CD4-positive, alpha-beta T cell treated with Interleukin-4 for 4 hours (primary cell): ENCODE data around the gene TMEM86A.

Experiments
- DNase-seq: peaks from one replicate; pipeline ENCODE4 v3.0.0-alpha.2; 2020

TMEM86A gene

DNA sequence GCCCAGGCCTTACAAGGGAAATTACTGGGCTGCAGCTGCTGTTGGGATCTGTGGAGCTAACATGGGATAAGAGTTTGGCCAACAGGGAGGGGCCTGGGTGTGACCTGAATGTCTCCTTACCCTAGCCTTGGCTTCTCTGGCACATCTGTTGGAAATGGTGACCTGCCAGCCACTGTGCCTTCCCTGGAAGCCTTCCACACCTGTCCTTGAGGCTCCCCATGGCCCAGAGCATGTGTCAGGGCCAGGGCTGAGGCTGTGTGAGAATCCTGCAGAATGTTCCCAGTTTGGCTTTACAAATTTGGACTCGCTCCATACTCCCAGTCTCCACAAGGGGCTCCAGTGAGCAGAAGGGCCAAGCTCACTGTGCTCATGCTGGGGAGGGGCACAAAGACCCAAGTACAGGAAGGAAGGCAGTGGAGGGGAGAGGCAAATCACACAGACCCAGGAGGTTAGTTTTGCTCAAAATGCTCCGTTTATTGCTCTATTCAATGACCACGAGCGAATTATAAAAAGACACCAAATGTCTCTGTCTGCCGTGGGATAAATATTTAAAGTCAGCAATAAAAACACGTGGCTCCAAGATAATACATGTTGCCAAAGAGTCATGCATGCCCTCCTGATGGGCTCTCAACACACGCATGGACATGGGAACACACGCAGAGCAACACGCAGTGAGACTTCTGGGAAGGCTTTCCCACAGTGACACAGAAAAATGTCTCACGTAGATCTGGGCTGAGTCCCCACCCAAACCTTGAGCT lies 29.1 kb downstream of the TMEM86A start:
- peak; percentile 50 for DNase-seq

DNA sequence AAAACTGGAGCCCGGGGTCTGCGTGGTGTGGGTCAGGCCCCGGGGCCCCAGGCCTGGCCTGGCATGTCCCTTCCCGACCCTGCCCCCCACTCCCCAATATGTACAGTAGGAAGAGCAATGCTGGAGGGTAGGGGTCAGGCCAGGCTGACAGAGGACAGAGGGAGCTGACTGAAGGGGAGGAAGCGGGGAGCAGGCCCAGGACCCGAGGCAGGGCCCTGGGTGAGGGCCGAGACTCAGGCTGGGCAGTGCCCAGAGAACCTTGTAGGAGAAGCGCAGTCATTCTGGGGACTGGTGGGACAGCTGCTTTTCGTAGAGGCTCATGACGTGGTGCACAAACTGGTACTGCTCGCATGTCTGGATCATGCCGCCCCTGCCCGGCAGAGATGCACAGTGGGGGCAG lies 30.1 kb downstream of the TMEM86A start:
- DNase-seq = no peak

DNA sequence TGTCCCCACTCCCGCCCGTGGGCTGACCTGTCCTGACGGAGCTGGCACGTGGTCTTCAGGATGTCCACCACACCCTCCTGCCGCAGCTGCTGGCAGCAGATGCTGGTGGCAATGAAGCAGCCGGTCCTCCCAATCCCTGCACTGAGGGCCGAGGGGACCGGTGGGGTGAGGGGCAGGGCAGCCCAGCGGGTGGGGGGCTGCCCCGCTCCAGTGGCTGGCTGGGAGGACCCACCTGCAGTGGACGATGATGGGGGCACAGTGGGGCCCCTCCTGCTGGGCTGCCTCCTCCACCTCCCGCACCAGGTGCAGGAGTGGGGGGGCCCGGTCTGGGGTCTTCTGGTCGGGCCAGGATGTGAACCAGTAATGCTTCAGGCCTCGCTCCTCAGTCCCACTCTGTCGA lies 30.8 kb downstream of the TMEM86A start:
- no peak for DNase-seq

DNA sequence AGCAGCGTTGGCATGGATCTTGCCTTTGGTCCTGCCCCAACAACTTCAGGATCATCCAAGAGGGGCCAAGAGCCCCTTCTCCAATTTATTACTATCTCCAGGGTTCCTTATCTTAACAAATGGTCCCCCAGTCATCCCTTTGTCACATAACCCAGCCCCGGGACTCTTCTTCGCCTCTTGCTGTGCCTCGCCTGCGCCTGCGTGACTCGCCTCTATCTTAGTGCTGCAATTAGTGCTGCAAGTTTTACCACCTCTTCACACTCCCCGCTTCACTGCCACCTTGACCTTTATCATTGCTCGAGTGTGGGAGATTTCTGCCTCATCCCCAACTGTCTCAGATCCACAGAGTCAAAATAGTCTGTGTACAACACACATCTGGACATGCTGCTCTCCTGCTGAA lies 31.4 kb downstream of the TMEM86A start:
- no peak for DNase-seq

DNA sequence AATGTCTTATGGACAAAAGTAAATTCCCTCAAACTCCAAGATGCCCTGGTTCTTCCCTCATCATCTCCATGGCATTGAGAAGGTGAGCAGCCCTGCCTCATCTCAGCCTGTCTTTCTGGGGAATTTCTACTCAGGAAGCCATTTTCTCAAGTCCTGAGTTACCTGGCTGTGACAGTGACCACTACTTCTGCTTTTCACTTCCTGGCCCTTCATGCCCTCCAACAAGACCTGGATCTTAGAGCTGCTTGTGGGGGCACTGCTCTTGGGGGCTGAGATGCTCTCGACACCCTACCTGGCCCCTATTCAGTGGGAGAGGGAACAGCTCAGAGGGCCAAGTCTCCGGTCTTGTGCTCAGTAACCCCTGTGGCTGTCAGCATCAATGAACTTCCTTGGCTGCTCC lies 32.9 kb downstream of the TMEM86A start:
- no peak for DNase-seq

DNA sequence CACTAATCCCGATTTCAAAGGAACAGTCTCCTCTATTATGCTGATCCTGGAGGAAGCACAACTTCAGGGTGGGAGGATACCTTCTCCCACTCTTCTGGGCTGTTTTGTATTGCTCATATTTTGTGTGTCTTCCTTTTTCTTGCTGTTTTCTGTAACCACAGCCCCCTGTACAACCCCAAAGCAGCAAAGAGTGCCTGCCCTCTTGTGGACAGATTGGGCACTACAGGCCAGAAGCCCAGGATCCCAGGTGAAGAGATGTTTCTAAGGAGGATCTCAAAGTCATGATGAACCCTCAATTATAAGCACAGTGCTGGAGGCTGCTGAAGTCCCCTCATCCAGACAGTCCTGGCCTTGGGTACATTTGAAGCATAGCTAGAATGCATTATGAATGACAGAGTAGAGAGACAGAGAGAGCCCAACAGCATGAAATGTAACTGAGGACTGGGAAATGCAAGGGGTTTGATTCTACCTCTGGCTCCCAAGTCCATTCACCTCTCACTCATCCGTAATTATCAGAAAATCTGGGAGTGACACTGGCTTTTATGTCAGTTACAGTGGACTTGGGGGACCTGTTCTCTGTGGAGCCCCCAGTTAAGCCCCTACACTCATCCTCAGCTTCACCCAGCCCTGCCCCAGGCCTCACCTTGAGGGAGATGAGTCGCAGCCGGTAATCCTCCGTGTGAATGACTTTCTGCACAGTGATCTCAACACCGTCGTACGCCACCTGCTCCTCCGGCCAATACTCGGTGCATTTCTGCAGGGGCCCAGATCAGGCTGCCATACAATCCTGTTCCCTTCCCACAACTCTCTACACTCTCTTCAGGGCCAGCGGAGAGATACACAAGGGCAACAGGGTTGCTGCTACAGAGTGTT lies 33.6 kb downstream of the TMEM86A start:
- peak; percentile 64 for DNase-seq

DNA sequence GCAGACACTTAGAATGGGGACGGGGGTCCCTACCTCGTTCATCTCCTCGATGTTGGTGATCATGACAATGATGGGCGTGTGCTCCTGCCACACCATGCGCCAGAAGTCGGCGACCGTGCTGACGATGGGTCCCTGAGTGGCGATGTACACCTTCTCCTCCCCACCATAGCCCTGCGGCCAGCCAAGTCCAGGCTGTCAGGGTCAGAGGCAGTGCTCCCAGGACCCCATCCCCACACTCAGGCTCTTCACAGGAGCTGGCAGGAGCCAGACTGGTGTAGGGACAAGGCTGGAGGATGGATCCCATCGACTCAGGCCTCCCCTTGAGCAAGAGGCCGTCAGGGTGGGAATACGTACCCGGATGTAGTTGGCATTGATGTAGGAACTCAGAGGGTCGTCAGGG lies 34.6 kb downstream of the TMEM86A start:
- DNase-seq = no peak

DNA sequence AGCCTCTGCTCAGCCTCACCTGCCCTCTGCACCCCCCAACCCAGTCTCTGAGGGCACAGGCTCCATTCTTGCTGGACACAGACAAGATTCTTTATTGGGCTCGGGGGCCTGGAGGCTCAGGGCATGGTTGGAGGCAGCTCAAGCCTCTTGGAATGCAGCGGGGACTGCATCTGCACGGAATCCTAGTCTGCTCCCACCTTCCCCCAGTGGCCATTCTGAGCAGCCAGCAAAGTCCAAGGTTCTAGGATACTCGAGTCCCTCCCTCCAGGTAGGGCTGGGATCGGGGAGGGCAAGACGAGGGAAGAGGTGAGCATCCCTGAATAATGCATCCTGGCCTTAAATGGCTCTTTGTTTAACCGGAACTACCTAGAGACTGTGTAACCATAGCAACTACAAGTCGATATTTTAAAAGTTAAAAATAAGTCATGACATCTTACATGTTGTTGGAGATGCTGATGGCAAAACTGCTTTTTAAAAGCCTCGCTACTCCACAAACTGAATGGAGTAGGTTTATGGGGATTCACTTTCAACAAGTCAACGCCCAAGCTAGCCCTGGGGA lies 38.1 kb downstream of the TMEM86A start:
- DNase-seq = no peak

DNA sequence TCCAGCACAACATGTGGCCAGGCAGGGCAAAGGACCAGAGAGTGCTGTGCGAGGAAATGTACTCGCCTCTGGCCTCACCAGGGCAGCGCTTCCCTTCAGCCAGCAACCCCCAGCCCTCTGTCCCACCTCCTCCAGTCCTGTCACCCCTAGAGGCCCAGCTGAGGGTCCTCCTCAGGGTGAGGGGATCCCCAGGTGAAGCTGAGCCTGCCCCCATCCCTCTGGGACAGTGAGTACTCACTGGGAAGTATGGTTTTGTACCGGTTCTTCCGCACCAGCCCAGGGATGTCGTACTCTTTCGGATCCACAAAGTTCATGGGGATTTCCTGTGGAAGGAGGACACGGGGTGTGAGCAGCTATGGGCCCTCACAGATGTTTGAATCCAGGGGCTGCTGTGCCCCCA lies 39.1 kb downstream of the TMEM86A start:
- no peak for DNase-seq

DNA sequence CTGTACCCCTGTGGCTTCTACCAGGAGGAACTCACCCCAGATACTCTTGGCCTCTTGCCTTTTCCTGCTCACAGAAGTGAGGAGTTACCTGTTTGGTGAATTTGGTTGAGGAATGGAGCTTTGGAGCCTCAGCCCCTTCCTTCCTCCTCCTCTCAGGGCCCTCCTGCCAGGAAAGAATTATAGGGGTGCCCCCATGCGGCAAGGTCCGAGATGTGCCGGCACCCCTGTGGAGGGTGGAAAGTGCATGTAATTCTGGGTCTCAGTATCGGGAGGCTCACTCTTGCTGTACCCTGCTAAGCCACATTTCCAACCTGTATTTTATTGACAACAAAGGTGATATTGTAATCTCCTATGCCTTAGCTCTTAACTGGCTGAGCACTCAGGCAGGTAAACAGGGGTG lies 41.1 kb downstream of the TMEM86A start:
- no peak for DNase-seq

DNA sequence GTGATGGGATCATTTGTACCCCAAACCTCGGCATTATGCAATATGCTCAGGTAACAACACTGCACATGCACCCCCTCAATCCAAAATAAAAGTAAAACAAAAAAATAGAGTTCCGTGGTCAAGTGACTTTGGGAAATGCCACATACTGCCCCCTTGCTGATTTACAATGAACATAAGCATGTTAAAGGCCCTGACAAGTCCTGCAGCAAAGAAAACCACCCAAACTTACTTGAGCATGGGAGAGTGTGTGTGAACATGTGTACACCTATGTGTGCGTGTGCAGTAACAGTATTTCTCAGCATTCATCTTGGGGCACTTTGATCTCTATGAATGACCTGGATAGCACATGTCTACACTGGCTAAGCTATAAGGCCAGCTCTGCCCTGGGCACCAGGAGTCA lies 43.2 kb downstream of the TMEM86A start:
- DNase-seq = no peak

DNA sequence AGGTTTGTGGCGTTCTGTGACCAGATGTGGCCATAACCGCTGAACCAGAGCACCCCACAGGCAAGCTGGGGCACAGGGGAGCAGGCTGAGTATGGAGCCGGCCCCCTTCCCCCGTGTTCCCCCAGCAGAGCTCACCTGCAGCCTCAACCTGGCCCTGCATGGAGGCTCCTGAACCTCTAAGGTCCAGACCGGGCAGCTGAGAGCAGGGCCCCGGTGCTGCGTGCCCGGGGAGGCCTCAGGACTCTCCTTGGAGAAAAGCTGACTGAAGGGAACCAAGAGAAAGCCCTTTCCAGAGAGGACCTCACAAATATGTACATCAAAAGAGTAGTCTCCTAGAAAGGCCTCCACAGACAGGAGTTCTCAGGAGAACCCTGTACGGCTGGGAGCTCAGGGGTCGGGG lies 44.8 kb downstream of the TMEM86A start:
- no peak for DNase-seq

DNA sequence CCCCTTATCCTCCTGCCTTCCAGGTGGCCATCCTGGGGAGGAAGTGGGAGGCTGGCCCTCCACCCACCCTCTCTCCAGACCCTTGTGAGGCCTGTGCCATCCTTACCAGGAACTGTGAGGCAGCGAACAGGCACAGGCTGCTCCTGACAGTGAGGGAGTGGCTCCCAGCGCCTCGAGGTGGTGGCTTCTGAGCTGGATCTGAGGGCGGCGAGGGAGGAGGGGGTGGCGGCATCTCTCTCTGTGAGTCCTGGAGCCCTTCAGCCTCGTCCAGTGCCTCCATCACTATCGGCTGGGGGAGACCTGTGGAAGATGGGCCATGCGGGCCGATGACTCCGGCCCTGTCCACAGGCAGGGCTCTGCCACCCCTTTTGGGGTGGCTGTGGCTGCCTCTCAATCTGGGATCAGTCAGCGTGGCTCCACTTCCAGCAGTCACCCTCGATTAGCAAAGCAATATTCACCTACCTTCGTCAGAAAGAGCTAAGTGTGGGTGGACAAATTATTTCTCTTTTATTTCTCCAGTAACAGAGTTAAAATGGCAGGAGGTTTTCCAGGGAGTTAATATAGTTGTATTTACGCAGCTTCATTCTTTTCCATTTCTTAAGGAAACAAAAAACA lies 45.4 kb downstream of the TMEM86A start:
- no peak for DNase-seq

DNA sequence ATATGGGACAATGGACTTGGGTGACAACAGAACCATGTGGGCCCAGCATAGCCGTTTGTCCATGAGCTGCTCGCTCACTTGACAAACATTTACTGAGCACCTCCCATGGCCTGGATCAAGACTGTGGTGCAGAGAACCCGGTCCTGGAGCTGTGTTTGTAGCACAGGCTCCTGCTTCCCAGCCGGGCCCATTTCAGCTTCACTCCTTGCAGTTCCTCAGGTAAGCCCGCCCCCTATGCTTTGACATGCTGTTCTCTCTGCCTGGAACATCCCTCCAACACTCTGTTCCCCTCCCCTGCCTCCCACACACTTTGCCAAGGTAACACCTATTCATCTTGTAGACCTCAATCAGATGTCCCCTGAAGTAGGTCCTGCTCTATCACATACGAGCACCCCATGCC lies 46.7 kb downstream of the TMEM86A start:
- no peak for DNase-seq

DNA sequence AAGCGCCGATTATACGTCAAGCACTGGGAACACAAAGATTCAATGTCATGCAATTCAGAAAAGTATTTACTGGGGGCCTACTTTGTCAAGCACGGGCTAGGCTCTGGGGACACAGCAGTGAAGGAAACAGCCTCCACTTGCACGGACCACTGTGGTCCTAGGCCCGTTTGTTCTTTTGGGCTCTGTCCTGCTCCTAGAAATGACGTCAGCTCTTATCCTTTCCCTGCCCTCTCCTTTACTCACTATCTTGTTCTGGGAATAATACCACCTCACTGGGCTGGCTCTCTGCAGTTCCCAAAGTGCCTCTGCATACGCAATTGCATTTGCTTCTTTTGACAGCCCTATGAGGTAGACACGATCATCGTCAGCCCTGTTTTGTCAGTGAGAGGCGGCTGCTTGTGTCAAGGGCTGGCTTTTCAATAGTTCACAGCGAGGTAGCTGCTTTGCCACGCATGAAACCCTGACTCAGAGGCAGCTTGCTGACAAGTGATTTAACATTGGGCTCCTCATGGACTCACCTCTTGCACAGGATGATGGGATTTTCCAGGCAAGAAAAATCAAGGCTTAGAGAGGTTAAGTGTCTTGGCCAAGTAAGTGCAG lies 50.3 kb downstream of the TMEM86A start:
- no peak for DNase-seq

DNA sequence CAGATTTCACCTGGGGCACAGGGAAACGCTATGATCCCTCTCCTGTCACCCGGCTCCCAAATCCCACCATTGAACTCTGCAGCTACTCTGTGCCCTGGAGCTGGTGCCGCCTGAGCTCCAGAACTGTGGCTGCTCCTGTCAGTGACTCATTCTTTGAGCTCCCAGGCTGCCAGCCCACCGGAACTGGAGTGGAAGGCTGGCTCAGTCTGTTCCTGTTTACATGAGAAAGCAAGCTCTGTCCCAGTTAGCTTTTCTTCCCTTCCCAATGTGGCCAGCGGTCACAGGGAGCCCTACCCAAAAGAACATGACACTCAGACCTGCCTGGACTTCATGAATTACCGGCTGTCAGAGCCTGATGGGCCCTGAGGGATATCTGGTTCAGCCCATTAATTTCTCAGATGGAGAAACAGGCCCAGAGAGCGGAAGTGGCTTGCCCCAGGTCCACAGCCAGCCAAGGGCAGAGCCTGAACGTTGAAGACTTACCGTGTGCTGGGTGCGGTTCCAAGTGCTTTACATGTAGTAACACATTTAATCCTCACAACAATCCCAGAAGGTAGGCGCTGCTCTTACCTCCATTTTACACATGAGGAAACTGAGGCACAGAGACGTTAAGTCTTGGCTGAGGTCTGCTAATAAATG lies 51.2 kb downstream of the TMEM86A start:
- DNase-seq = no peak

DNA sequence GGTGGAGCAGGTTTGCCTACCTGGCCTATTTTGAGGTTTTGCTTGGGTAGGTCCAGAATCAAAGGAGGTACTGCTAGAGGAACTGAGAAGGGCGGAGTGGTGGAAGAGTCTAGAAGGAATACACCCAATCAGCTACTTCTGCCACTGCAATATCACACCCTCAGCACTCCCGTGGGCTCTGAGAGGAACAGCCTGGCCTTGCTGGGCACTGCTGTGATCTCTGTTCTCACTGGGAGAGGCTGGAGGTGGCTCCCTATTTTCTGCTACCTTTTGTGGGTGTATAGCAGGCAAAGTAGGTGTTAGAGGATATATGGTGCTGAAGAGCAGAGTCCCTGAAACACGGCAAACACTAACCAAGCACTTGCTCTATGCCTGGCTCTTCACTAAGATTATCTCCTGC lies 52.4 kb downstream of the TMEM86A start:
- no peak for DNase-seq

DNA sequence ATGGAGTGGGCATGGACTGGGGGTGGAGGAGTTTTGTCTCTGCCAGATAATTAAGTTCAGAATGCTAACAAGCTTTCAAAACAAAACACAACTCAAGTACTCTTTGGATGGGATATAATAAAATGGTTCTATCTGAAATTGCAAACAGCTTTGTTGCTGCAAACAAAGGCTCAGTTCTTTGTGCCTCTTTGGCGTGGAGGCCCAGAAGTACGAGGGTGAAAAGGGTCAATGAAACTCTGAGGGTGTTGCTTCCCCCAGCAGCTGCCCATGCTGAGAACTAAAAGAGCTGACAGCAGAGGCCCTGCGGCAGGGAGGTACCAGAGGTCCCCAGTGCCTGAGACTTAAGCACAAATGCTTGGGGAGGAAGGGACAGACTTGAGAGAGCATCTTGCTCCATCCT lies 53.9 kb downstream of the TMEM86A start:
- no peak for DNase-seq

DNA sequence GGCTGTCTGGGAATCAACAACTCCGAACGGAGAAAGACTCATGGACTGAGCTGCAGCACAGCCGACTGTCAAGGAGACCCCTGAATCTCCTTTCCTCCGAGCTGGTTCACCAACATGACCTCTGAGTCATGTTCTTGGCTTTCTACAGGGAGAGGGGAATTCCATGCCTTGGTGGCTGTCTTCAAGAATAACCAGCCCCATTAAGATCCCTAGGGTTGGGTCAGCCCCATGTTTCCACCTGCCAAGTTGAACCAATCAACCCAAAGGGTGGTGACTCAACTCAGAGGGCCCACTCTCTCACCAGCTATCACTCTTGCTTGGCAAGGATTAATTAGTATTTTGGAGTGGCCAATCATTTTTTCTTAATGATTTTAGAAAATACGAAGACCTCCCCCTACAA lies 55.7 kb downstream of the TMEM86A start:
- no peak for DNase-seq
